Hepatocyte (in vitro differentiated cells): ENCODE measurements around the gene FNDC3B.

Experiments
- EZH2 ChIP-seq: fragments of 200-600 bp; sonication (generic); IDR thresholded peaks from 2 replicates; pipeline ENCODE4 v1.6.1; 2016; ENCODE audit warnings: antibody characterized with exemption, mild to moderate bottlenecking, borderline replicate concordance
- TF ChIP-seq, protein P1 (sequence below): fragments of 200-600 bp; sonication (generic); IDR thresholded peaks from 2 replicates; pipeline ENCODE4 v1.5.1; 2016; ENCODE audit warnings: antibody characterized with exemption, mild to moderate bottlenecking; ENCODE audit not compliant: poor library complexity

DNA sequence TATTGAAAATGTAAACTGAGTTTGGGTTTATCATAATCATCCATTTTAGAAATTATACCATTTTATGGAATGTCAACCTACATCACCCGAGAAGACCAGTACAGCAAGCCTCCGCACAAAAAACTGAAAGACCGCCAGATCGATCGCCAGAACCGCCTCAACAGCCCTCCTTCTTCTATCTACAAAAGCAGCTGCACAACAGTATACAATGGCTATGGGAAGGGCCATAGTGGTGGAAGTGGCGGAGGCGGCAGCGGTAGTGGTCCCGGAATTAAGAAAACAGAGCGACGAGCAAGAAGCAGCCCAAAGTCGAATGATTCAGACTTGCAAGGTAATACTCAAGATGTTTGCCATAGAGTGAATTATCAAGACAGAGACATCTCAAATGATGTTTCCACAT is 211.8 kb downstream of the FNDC3B start:
- TF ChIP-seq, protein P1, sequence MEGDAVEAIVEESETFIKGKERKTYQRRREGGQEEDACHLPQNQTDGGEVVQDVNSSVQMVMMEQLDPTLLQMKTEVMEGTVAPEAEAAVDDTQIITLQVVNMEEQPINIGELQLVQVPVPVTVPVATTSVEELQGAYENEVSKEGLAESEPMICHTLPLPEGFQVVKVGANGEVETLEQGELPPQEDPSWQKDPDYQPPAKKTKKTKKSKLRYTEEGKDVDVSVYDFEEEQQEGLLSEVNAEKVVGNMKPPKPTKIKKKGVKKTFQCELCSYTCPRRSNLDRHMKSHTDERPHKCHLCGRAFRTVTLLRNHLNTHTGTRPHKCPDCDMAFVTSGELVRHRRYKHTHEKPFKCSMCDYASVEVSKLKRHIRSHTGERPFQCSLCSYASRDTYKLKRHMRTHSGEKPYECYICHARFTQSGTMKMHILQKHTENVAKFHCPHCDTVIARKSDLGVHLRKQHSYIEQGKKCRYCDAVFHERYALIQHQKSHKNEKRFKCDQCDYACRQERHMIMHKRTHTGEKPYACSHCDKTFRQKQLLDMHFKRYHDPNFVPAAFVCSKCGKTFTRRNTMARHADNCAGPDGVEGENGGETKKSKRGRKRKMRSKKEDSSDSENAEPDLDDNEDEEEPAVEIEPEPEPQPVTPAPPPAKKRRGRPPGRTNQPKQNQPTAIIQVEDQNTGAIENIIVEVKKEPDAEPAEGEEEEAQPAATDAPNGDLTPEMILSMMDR = no peak
- no peak for TF ChIP-seq EZH2
